Fibroblast of pulmonary artery (primary cell): Measurements from ENCODE around the gene ZNF679.
"Not testable (repeated sequence)": the region's sequence is repeated elsewhere in the genome, so short reads cannot be mapped to it uniquely, and the experiment has no call there.

Source experiments
- DNase-seq: peaks from one replicate; pipeline ENCODE4 v3.0.0-alpha.2; 2010; ENCODE audit warnings: low read depth
- H3K4me3 ChIP-seq: replicated peaks from 2 replicates; pipeline ENCODE4 v1.5.1; 2011; ENCODE audit warnings: low read depth, mild to moderate bottlenecking, control low read depth, low read length, moderate library complexity
- TF ChIP-seq, protein P1 (sequence below): IDR thresholded peaks from 2 replicates; pipeline ENCODE4 v1.5.1; 2011; ENCODE audit warnings: mild to moderate bottlenecking, control low read depth, low read length, inconsistent platforms; ENCODE audit errors: missing control alignments

Gene ZNF679

DNA sequence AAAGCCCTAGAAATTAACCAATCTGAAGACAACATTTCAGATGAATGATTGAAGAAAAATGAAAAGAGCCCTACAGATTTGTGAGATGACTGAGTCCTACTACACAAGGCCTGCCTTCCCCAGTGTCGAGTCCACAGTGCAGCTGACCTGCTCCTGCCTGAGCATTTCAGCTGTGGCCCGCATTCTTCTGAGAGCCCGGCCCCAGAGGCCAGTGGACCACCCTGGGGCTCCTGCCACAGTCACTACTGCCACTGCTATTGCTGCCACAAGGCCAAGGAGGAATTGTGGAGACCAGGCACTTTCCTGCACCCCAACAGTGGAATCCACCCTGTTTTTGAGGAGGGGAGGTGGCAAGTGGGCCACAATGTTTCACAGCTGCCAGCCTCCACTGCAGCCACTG is 40.9 kb upstream of the ZNF679 start:
- TF ChIP-seq, protein P1, sequence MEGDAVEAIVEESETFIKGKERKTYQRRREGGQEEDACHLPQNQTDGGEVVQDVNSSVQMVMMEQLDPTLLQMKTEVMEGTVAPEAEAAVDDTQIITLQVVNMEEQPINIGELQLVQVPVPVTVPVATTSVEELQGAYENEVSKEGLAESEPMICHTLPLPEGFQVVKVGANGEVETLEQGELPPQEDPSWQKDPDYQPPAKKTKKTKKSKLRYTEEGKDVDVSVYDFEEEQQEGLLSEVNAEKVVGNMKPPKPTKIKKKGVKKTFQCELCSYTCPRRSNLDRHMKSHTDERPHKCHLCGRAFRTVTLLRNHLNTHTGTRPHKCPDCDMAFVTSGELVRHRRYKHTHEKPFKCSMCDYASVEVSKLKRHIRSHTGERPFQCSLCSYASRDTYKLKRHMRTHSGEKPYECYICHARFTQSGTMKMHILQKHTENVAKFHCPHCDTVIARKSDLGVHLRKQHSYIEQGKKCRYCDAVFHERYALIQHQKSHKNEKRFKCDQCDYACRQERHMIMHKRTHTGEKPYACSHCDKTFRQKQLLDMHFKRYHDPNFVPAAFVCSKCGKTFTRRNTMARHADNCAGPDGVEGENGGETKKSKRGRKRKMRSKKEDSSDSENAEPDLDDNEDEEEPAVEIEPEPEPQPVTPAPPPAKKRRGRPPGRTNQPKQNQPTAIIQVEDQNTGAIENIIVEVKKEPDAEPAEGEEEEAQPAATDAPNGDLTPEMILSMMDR: no peak
- DNase-seq: no peak

DNA sequence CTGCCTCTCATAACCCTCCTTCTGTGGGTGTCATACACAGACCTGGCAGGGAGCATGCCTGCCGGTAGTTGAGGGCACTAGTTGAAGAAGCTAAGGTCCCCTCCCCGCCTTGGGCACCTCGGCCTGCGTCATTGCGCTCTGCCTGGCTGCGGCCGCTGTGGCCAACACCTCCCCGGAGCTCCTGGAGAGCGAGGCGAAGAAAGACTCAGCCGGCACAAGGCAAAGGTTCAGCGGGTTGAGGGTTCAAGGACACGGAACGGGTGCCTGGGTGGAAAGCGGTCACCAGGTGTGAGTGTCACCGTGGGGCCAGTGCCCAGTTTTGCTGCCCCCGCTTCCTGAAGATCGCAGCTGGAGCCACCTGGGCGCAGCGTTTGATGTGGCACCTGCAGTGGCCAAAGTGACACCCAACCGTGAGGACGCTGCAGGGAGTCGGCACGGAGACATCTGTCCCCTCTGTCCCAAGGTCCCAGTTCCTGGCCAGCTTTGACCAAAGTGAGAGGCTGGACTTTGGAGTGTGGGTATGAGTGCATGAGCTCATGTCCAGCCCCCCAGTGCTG is 36.0 kb upstream of the ZNF679 start:
- no peak for DNase-seq
- no peak overlapping the region for H3K4me3 ChIP-seq
- TF ChIP-seq, protein P1: no peak

More for the DNA sequence above, 40.9 kb upstream of the ZNF679 start:
- H3K4me3 ChIP-seq: no peak overlapping the region

DNA sequence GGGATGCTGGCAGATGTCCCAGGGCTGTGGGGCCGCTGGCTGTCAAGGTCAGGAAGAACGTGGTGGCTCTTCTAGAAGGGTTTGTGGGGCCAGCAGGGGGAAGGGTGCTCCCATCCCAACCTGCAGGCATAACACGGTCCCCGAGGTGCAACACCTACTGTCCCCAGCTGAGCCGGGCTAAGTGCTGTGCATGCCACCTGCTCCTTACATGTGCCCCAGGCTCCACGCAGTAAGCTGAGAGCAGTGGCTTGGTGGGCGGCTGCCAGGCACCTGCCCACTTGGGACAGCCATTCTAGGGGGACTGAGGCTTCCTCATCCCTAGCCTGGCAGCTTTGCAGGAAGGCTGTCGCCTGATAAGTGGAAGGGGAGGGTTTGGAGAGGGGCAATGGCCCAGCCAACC is 35.5 kb upstream of the ZNF679 start:
- DNase-seq: no peak
- TF ChIP-seq, protein P1: no peak
- H3K4me3 ChIP-seq: no peak overlapping the region

DNA sequence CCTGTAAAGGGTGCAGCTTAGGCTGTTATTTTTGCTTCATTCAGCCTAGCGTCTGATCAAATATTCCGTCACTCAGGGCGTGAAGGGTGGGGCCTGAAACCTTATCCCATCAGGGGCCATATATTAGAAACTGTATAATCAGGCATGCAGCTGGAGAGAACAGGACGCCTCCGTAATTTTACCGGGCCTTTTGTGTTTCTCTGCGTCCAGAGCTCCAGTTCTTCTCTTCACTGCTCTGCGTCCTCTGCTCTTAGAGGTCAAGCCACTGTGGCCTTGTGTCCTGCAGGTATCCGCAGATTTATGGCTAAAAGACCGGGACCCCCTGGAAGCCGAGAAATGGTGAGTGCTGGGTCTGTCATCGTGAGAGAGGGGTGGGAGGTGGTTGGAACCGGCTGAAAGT is 21.4 kb upstream of the ZNF679 start, which contains the start of gene ZNF735:
ZNF735 (plus strand) TSS at position 301 of the 400 bp plus-strand sequence; CDS start at position 301, 0 bp downstream.
- DNase-seq: no peak
- H3K4me3 ChIP-seq: no peak within 1 kb of the TSS

DNA sequence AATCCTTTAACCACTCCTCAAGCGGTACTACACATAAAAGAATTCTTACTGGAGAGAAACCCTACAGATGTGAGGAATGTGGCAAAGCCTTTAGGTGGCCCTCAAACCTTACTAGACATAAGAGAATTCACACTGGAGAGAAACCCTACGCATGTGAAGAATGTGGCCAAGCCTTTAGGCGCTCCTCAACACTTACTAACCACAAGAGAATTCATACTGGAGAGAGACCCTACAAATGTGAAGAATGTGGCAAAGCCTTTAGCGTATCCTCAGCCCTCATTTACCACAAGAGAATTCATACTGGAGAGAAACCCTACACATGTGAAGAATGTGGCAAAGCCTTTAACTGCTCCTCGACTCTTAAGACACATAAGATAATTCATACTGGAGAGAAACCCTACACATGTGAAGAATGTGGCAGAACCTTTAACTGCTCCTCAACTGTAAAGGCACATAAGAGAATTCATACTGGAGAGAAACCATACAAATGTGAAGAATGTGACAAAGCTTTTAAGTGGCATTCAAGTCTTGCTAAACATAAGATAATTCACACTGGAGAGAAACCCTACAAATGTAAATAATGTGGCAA is 8.5 kb upstream of the ZNF679 start:
- DNase-seq, H3K4me3 ChIP-seq: not testable (repeated sequence)

More for the DNA sequence above, 21.4 kb upstream of the ZNF679 start, which contains the start of gene ZNF735:
- TF ChIP-seq, protein P1: no peak

DNA sequence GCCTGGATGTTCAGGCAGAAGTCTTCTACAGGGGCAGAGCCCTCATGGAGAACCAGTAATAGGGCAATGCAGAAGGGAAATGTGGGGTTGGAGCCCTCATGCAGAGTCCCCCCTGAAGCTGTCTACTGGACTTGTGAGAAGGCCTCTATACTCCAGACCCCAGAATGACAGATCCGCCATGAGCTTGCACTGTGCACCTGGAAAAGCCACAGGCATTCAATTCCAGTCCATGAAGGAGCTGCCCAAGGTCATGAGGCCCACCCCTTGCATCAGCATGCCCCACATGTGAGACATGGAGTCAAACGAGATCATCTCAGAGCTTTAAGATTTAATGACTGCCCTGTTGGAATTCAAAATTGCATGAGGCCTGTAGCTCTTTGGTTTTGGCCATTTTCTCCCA is 4.9 kb upstream of the ZNF679 start:
- DNase-seq: no peak
- TF ChIP-seq, protein P1: no peak
- no peak overlapping the region for H3K4me3 ChIP-seq

DNA sequence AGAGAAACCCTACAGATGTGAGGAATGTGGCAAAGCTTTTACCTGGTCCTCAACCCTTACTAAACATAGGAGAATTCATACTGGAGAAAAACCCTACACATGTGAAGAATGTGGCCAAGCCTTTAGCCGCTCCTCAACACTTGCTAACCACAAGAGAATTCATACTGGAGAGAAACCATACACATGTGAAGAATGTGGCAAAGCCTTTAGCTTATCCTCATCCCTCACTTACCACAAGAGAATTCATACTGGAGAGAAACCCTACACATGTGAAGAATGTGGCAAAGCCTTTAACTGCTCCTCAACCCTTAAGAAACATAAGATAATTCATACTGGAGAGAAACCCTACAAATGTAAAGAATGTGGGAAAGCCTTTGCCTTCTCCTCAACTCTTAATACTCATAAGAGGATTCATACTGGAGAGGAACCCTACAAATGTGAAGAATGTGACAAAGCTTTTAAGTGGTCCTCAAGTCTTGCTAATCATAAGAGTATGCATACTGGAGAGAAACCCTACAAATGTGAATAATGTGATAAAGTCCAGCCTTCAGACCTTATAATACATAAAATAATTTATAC is 38.2 kb downstream of the ZNF679 start:
- no peak for DNase-seq
- TF ChIP-seq, protein P1: no peak
- no peak overlapping the region for H3K4me3 ChIP-seq
